Loucy (cell line): ENCODE results near the gene CISD1.

ENCODE experiments used
- EZH2phosphoT487 ChIP-seq: fragments of 200-600 bp; IDR thresholded peaks from 2 replicates; pipeline ENCODE4 v1.6.1; 2018; ENCODE audit warnings: antibody characterized with exemption, mild to moderate bottlenecking, moderate library complexity, borderline replicate concordance
- TF ChIP-seq, protein P1 (sequence below): fragments of 200-600 bp; sonication (generic); conservative IDR thresholded peaks from 2 replicates; pipeline ENCODE4 v1.5.1; 2014; ENCODE audit warnings: mild to moderate bottlenecking, antibody characterized with exemption, low read length

DNA sequence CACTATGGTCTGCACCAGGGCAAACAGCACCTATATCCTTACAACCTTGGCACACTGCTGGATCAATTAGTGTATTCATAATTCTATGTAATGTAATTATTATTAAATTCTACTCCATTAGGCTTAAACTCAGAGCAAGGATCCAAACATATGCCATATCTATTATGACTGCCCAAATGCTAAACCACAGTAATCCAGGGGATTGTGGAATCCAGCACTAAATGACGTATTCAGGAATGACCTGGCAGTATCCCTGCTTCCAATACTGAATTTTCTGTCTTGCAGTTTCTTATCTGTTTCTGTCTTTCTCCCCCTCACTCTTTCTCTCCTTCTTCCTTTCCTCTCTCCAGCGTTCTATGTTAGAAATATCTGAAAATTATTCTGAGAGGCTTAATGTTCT is 49.4 kb downstream of the CISD1 start:
- TF ChIP-seq, protein P1, sequence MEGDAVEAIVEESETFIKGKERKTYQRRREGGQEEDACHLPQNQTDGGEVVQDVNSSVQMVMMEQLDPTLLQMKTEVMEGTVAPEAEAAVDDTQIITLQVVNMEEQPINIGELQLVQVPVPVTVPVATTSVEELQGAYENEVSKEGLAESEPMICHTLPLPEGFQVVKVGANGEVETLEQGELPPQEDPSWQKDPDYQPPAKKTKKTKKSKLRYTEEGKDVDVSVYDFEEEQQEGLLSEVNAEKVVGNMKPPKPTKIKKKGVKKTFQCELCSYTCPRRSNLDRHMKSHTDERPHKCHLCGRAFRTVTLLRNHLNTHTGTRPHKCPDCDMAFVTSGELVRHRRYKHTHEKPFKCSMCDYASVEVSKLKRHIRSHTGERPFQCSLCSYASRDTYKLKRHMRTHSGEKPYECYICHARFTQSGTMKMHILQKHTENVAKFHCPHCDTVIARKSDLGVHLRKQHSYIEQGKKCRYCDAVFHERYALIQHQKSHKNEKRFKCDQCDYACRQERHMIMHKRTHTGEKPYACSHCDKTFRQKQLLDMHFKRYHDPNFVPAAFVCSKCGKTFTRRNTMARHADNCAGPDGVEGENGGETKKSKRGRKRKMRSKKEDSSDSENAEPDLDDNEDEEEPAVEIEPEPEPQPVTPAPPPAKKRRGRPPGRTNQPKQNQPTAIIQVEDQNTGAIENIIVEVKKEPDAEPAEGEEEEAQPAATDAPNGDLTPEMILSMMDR = no peak
- no peak for TF ChIP-seq EZH2phosphoT487
